ENCODE data around the gene PARD3B.

The PARD3B gene

GRCh38 chr2:205494537-205495235 is 949.4 kb downstream of the PARD3B start:
- Histone ChIP-seq H3K4me3 (ENCODE audit: control insufficient read depth in 1 of 7, extremely low read depth in 1 of 7, insufficient read depth in 4 of 7, low read depth in 2 of 7, low read length in 6 of 7) (no peak overlapping the region), H3K27me3 (replicated peaks in 2 of 5; ENCODE audit: control insufficient read depth in 4 of 5, insufficient read depth in 5 of 5, low read length in 4 of 5) (no peaks in the 10 kb centered on the region), H3K27ac (ENCODE audit: insufficient read depth in 1 of 2, low read depth in 1 of 2, low read length in 2 of 2, poor library complexity in 1 of 2, severe bottlenecking in 2 of 2) (no peak overlapping the region), H3K36me3 (ENCODE audit: control insufficient read depth in 4 of 4, insufficient read depth in 4 of 4, low read length in 3 of 4) (no peaks in the 10 kb centered on the region), H3K4me1 (ENCODE audit: control extremely low read depth in 1 of 4, control insufficient read depth in 4 of 4, insufficient read depth in 4 of 4, low read length in 3 of 4) (peaks cover 0 to under 1% (median 0%) of the 10 kb centered on the region in 4 experiments), H3K9me3 (ENCODE audit: control extremely low read depth in 1 of 5, control insufficient read depth in 4 of 5, insufficient read depth in 2 of 5, low read depth in 1 of 5, low read length in 4 of 5) (peaks cover 0 to 3% (median 0%) of the 10 kb centered on the region in 5 experiments)
- WGBS (ENCODE audit: insufficient coverage): 100% methylated on average over 6 of the region's 7 CpGs
- CTCF ChIA-PET: no interaction called here
- DNase-seq: no peak
- POLR2A ChIA-PET: no interaction called here

- no peak overlapping the region for H3K27ac ChIP-seq (ENCODE audit: insufficient read depth in 1 of 2, low read depth in 1 of 2, low read length in 2 of 2, poor library complexity in 1 of 2, severe bottlenecking in 2 of 2)
- peaks cover 0 to 7% (median 0%) of the 10 kb centered on the region in 4 experiments for H3K4me1 ChIP-seq (ENCODE audit: control extremely low read depth in 1 of 4, control insufficient read depth in 4 of 4, insufficient read depth in 4 of 4, low read length in 3 of 4)
- DNase-seq: no peak
- H3K9me3 ChIP-seq (ENCODE audit: control extremely low read depth in 1 of 5, control insufficient read depth in 4 of 5, insufficient read depth in 2 of 5, low read depth in 1 of 5, low read length in 4 of 5): peaks cover 0 to 3% (median 0%) of the 10 kb centered on the region in 5 experiments
- ChIA-PET CTCF (no interaction called here), POLR2A (no interaction called here)
- H3K36me3 ChIP-seq (ENCODE audit: control insufficient read depth in 4 of 4, insufficient read depth in 4 of 4, low read length in 3 of 4): no peaks in the 10 kb centered on the region
- WGBS (ENCODE audit: insufficient coverage): no CpG with 5 or more reads among the region's 1 CpG
- H3K4me3 ChIP-seq (ENCODE audit: control insufficient read depth in 1 of 7, extremely low read depth in 1 of 7, insufficient read depth in 4 of 7, low read depth in 2 of 7, low read length in 6 of 7): no peak overlapping the region
- no peaks in the 10 kb centered on the region for H3K27me3 ChIP-seq (replicated peaks in 2 of 5; ENCODE audit: control insufficient read depth in 4 of 5, insufficient read depth in 5 of 5, low read length in 4 of 5)
Observed at GRCh38 chr2:205495819-205496218, 950.5 kb downstream of the PARD3B start.

- ChIA-PET CTCF (no interaction called here), POLR2A (no interaction called here)
- H3K9me3 ChIP-seq (ENCODE audit: control extremely low read depth in 1 of 5, control insufficient read depth in 4 of 5, insufficient read depth in 2 of 5, low read depth in 1 of 5, low read length in 4 of 5): peaks cover 0 to 3% (median 0%) of the 10 kb centered on the region in 5 experiments
- DNase-seq: no peak
- no peaks in the 10 kb centered on the region for H3K27me3 ChIP-seq (replicated peaks in 2 of 5; ENCODE audit: control insufficient read depth in 4 of 5, insufficient read depth in 5 of 5, low read length in 4 of 5)
- H3K27ac ChIP-seq (ENCODE audit: insufficient read depth in 1 of 2, low read depth in 1 of 2, low read length in 2 of 2, poor library complexity in 1 of 2, severe bottlenecking in 2 of 2): no peak overlapping the region
- H3K4me1 ChIP-seq (ENCODE audit: control extremely low read depth in 1 of 4, control insufficient read depth in 4 of 4, insufficient read depth in 4 of 4, low read length in 3 of 4): peaks cover 0 to 7% (median 0%) of the 10 kb centered on the region in 4 experiments
- H3K36me3 ChIP-seq (ENCODE audit: control insufficient read depth in 4 of 4, insufficient read depth in 4 of 4, low read length in 3 of 4): no peaks in the 10 kb centered on the region
- no CpG with 5 or more reads among the region's 1 CpG for WGBS (ENCODE audit: insufficient coverage)
- H3K4me3 ChIP-seq (ENCODE audit: control insufficient read depth in 1 of 7, extremely low read depth in 1 of 7, insufficient read depth in 4 of 7, low read depth in 2 of 7, low read length in 6 of 7): no peak overlapping the region
Observed at GRCh38 chr2:205496370-205496769, 951.1 kb downstream of the PARD3B start.

GRCh38 chr2:205496772-205497171 is 951.5 kb downstream of the PARD3B start:
- no peaks in the 10 kb centered on the region for H3K27me3 ChIP-seq (replicated peaks in 2 of 5; ENCODE audit: control insufficient read depth in 4 of 5, insufficient read depth in 5 of 5, low read length in 4 of 5)
- peaks cover 0 to 2% (median 0%) of the 10 kb centered on the region in 5 experiments for H3K9me3 ChIP-seq (ENCODE audit: control extremely low read depth in 1 of 5, control insufficient read depth in 4 of 5, insufficient read depth in 2 of 5, low read depth in 1 of 5, low read length in 4 of 5)
- DNase-seq: no peak
- POLR2A ChIA-PET: no interaction called here
- H3K36me3 ChIP-seq (ENCODE audit: control insufficient read depth in 4 of 4, insufficient read depth in 4 of 4, low read length in 3 of 4): no peaks in the 10 kb centered on the region
- 97% methylated on average over 4 of the region's 6 CpGs for WGBS (ENCODE audit: insufficient coverage)
- no peak overlapping the region for H3K27ac ChIP-seq (ENCODE audit: insufficient read depth in 1 of 2, low read depth in 1 of 2, low read length in 2 of 2, poor library complexity in 1 of 2, severe bottlenecking in 2 of 2)
- no peak overlapping the region for H3K4me3 ChIP-seq (ENCODE audit: control insufficient read depth in 1 of 7, extremely low read depth in 1 of 7, insufficient read depth in 4 of 7, low read depth in 2 of 7, low read length in 6 of 7)
- CTCF ChIA-PET: no interaction called here
- H3K4me1 ChIP-seq (ENCODE audit: control extremely low read depth in 1 of 4, control insufficient read depth in 4 of 4, insufficient read depth in 4 of 4, low read length in 3 of 4): peaks cover 0 to 7% (median 0%) of the 10 kb centered on the region in 4 experiments

GRCh38 chr2:205499006-205499405 is 953.7 kb downstream of the PARD3B start:
- Histone ChIP-seq H3K36me3 (ENCODE audit: control insufficient read depth in 4 of 4, insufficient read depth in 4 of 4, low read length in 3 of 4) (no peaks in the 10 kb centered on the region), H3K9me3 (ENCODE audit: control extremely low read depth in 1 of 5, control insufficient read depth in 4 of 5, insufficient read depth in 2 of 5, low read depth in 1 of 5, low read length in 4 of 5) (no peaks in the 10 kb centered on the region), H3K4me1 (ENCODE audit: control extremely low read depth in 1 of 4, control insufficient read depth in 4 of 4, insufficient read depth in 4 of 4, low read length in 3 of 4) (peaks cover 0 to 7% (median 0%) of the 10 kb centered on the region in 4 experiments), H3K27ac (ENCODE audit: insufficient read depth in 1 of 2, low read depth in 1 of 2, low read length in 2 of 2, poor library complexity in 1 of 2, severe bottlenecking in 2 of 2) (no peak overlapping the region), H3K4me3 (ENCODE audit: control insufficient read depth in 1 of 7, extremely low read depth in 1 of 7, insufficient read depth in 4 of 7, low read depth in 2 of 7, low read length in 6 of 7) (no peak overlapping the region), H3K27me3 (replicated peaks in 2 of 5; ENCODE audit: control insufficient read depth in 4 of 5, insufficient read depth in 5 of 5, low read length in 4 of 5) (no peaks in the 10 kb centered on the region)
- CTCF ChIA-PET: no interaction called here
- no peak for DNase-seq
- POLR2A ChIA-PET: no interaction called here
- WGBS (ENCODE audit: insufficient coverage): 82% methylated on average over 3 of the region's 3 CpGs

GRCh38 chr2:205500065-205500464 is 954.8 kb downstream of the PARD3B start:
- Histone ChIP-seq H3K9me3 (ENCODE audit: control extremely low read depth in 1 of 5, control insufficient read depth in 4 of 5, insufficient read depth in 2 of 5, low read depth in 1 of 5, low read length in 4 of 5) (no peaks in the 10 kb centered on the region), H3K36me3 (ENCODE audit: control insufficient read depth in 4 of 4, insufficient read depth in 4 of 4, low read length in 3 of 4) (no peaks in the 10 kb centered on the region), H3K27ac (ENCODE audit: insufficient read depth in 1 of 2, low read depth in 1 of 2, low read length in 2 of 2, poor library complexity in 1 of 2, severe bottlenecking in 2 of 2) (no peak overlapping the region), H3K4me3 (ENCODE audit: control insufficient read depth in 1 of 7, extremely low read depth in 1 of 7, insufficient read depth in 4 of 7, low read depth in 2 of 7, low read length in 6 of 7) (no peak overlapping the region), H3K4me1 (ENCODE audit: control extremely low read depth in 1 of 4, control insufficient read depth in 4 of 4, insufficient read depth in 4 of 4, low read length in 3 of 4) (peaks cover 0 to 7% (median 0%) of the 10 kb centered on the region in 4 experiments), H3K27me3 (replicated peaks in 2 of 5; ENCODE audit: control insufficient read depth in 4 of 5, insufficient read depth in 5 of 5, low read length in 4 of 5) (no peaks in the 10 kb centered on the region)
- 0% methylated on average over 1 of the region's 4 CpGs for WGBS (ENCODE audit: insufficient coverage)
- ChIA-PET CTCF (no interaction called here), POLR2A (no interaction called here)
- peak in 2 of 3 donors; percentile 42 to 47 for DNase-seq

GRCh38 chr2:205500951-205501350 is 955.7 kb downstream of the PARD3B start:
- Histone ChIP-seq H3K4me1 (ENCODE audit: control extremely low read depth in 1 of 4, control insufficient read depth in 4 of 4, insufficient read depth in 4 of 4, low read length in 3 of 4) (peaks cover 0 to 7% (median 0%) of the 10 kb centered on the region in 4 experiments), H3K27ac (ENCODE audit: insufficient read depth in 1 of 2, low read depth in 1 of 2, low read length in 2 of 2, poor library complexity in 1 of 2, severe bottlenecking in 2 of 2) (no peak overlapping the region), H3K36me3 (ENCODE audit: control insufficient read depth in 4 of 4, insufficient read depth in 4 of 4, low read length in 3 of 4) (no peaks in the 10 kb centered on the region), H3K9me3 (ENCODE audit: control extremely low read depth in 1 of 5, control insufficient read depth in 4 of 5, insufficient read depth in 2 of 5, low read depth in 1 of 5, low read length in 4 of 5) (no peaks in the 10 kb centered on the region), H3K27me3 (replicated peaks in 2 of 5; ENCODE audit: control insufficient read depth in 4 of 5, insufficient read depth in 5 of 5, low read length in 4 of 5) (no peaks in the 10 kb centered on the region), H3K4me3 (ENCODE audit: control insufficient read depth in 1 of 7, extremely low read depth in 1 of 7, insufficient read depth in 4 of 7, low read depth in 2 of 7, low read length in 6 of 7) (no peak overlapping the region)
- no peak for DNase-seq
- POLR2A ChIA-PET: no interaction called here
- CTCF ChIA-PET: no interaction called here
- 90% methylated on average over 3 of the region's 6 CpGs for WGBS (ENCODE audit: insufficient coverage)
